Astrocyte of the spinal cord (primary cell): ENCODE measurements around the gene NCOA7.
"Not testable (repeated sequence)": the region's sequence is repeated elsewhere in the genome, so short reads cannot be mapped to it uniquely, and the experiment has no call there.

Experiments
- DNase-seq: peaks from one replicate; pipeline ENCODE4 v3.0.0; 2011; ENCODE audit warnings: low read depth, low spot score
- H3K4me3 ChIP-seq: 2 replicates; pipeline ENCODE4 v1.5.1; 2011; ENCODE audit warnings: low read depth, mild to moderate bottlenecking, low read length, moderate library complexity
- in situ Hi-C: cut with HindIII; loops from 2 replicates; pipeline ENCODE4 v1.10.0; 2017; ENCODE audit warnings: low sequenced_read_pairs
- TF ChIP-seq, protein P1 (sequence below): IDR thresholded peaks from 2 replicates; pipeline ENCODE4 v1.5.1; 2012; ENCODE audit warnings: low read depth, mild to moderate bottlenecking, low read length, inconsistent platforms

Gene NCOA7

DNA sequence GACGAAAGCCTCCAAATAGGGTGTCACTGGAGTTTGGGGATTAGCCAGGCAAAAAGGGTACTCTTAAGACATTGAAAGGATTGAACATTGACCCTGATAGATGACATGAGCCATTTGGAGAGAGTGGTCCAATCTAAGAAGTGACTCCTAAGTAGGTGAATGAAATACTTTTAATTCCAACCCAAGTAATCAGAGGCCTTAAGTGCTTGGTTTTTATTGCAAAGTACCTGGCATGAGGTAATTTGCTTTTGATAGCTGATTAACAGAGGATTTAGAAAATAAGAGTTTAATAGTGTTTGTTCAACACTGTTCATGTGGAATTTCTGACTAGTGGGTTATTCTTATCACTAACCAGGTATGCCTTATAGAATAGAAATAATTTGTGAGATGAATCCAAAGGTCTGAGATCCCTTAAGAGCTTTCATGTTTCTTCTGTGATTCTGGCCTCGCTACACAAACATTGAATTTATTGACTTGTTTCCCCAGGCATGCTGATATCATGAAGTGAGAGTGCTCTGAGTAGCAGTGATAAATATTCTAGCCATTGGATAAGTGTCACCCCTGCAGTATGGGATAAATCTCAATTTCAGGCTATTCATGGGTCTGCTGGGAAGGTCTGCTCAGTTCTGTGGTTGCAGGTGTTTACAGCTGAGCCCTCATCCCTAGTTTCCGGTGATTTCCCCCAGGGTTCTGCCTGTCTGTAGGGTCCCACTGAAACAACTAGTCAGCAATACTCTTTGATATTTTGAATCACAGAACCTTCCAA is 6.5 kb downstream of the NCOA7 start:
- in situ Hi-C loops: no loop called here
- DNase-seq: no peak
- TF ChIP-seq, protein P1, sequence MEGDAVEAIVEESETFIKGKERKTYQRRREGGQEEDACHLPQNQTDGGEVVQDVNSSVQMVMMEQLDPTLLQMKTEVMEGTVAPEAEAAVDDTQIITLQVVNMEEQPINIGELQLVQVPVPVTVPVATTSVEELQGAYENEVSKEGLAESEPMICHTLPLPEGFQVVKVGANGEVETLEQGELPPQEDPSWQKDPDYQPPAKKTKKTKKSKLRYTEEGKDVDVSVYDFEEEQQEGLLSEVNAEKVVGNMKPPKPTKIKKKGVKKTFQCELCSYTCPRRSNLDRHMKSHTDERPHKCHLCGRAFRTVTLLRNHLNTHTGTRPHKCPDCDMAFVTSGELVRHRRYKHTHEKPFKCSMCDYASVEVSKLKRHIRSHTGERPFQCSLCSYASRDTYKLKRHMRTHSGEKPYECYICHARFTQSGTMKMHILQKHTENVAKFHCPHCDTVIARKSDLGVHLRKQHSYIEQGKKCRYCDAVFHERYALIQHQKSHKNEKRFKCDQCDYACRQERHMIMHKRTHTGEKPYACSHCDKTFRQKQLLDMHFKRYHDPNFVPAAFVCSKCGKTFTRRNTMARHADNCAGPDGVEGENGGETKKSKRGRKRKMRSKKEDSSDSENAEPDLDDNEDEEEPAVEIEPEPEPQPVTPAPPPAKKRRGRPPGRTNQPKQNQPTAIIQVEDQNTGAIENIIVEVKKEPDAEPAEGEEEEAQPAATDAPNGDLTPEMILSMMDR: no peak

DNA sequence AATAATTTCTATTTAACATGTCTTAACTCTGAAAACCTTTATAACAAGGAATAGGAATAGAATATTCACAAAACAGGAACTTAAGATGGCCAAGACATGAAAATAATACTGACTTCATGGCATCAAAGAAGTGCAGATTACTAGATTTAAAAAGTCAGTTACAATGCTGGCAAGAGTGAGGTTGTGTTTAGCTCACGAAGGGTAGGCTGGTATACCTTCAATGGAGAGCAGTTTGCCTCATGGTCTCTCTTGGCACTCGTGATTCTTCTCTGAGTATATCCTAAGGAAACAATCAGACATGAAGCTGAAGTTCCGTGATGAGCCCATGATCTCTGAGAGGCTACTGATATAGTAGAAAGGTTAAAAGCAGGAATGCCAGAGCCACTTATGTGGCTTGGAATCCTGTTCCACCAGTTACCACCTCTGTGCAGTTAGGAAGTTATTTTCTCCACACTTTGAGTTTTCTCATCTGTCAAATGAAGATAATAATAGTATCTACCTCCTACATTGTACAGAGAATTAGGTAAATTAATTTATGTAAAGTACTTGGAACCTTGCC is 7.2 kb downstream of the NCOA7 start:
- in situ Hi-C loops: no loop called here
- no peak for DNase-seq
- H3K4me3 ChIP-seq: no peak overlapping the region
- TF ChIP-seq, protein P1: no peak

More for the DNA sequence above, 6.5 kb downstream of the NCOA7 start:
- H3K4me3 ChIP-seq: no peak overlapping the region

DNA sequence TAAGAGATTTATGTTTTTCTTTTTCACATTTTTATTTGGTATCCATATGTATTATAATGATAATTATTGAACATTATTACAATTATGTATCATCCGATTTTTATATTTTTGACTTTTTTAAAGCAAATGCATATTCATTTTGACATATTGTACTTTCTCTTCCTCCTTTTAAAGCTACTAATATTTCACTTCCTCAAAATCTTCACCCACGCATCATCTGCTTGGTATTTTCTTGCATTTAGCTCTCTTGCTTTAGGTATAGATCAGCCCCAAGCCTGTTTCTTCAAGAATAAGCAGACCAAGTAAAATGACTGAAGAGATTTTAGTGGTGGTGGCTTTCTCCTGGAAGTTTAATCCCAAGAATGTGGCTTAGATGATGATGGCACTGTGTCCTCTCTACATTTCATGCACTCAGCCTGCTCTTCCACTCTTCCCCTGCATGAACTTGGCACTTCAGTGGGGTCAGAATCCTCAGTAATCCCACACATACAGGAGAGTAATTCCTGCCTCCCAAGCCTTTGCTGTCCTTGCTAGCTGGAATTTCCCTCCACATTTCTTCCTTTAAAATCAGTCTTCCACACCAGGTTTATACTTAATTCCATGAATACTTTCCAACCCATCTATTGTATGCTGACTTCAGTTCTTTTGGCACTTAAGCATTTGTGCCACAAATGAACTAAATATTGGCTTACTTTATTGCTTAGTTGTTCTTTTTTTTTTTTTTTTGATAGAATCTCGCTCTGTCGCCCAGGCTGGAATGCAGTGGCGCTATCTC is 8.2 kb downstream of the NCOA7 start:
- in situ Hi-C loops: no loop called here
- DNase-seq: no peak
- TF ChIP-seq, protein P1: no peak
- H3K4me3 ChIP-seq: no peak overlapping the region

DNA sequence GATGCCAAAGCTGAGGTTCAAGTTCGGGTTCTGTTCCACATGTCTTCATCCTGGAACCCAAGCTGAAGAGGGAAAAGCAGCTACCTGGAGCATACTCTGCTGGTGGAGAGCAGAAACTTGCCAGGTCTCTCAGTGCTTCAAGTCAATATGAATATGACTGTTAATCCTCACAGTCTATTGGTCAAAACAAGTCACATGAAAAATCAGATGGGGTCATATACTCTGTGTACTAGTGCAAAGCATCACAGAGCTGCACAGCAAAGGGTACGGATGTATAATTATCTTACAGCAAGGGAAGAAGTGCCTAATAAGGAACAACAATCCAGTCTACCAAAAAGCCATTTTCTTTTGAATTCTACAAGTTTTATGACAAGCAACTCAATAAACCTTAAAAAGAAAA is 11.6 kb downstream of the NCOA7 start:
- in situ Hi-C loops: no loop called here
- H3K4me3 ChIP-seq: no peak overlapping the region
- TF ChIP-seq, protein P1: no peak
- DNase-seq: no peak

DNA sequence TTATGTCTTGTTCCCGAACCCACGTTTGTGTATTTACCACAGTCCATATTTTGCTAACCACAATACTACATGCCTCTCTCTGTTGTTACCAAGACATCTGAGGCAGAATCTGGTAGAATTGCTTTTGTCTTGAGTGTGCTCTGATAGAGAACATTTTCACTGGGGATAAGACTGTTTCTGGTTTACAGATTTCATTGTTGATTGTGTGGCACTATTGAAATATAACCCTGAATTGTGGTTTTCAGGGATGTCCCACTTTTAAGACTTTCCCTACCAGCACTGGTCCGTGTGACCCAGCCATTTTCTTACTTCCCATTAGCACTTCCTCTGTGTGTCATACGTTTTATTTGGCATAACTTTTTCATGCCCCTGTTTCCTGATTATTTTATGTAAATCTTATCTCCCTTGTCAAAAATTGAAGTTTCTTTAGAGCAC is 12.2 kb downstream of the NCOA7 start:
- peak; percentile 67 for DNase-seq
- H3K4me3 ChIP-seq: no peak overlapping the region
- TF ChIP-seq, protein P1: no peak

DNA sequence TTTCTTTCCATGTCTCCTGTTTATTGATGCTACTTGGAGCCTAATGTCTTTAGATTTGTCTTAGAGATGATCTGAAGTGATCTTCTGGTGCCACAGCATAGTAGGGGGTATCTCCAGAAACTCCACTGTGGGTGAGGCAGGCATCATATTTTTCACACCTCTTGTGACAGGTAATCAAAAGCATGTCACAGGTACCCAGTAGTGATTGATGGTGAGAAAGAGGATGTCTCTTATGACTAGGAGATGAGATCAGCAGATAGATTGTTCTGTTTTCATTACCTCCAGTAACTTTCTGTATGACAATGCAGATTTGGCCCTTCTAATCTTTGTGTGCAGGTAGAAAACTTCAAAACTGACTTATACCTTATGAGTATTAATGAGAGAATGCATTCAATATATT is 13.5 kb downstream of the NCOA7 start:
- DNase-seq: no peak
- in situ Hi-C loops: no loop called here
- TF ChIP-seq, protein P1: no peak
- H3K4me3 ChIP-seq: no peak overlapping the region

More for the DNA sequence above, 12.2 kb downstream of the NCOA7 start:
- in situ Hi-C loops: no loop called here

DNA sequence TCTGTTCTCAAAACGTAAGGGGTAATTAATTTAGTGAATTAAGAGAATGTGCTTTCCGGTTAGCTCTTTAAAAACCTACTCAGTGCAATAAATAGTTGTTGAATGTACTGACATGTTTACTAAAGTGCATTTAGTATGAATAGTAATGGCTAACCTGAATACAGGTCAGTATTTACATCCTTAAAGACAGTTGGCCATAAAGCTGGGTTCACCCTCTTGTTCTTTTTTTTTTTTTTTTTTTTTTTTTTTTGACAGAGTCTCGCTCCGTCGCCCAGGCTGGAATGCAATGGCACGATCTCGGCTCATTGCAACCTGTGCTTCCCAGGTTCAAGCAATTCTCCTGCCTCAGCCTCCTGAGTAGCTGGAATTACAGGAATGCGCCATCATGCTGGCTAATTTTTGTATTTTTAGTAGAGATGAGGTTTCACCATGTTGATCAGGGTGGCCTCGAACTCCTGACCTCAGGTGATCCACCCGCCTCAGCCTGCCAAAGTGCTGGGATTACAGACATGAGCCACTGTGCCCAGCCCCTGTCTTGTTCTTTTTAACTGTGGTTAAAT is 14.2 kb downstream of the NCOA7 start:
- in situ Hi-C loops: not testable (repeated sequence)

More for the DNA sequence above, 14.2 kb downstream of the NCOA7 start:
- not testable (repeated sequence) for H3K4me3 ChIP-seq, DNase-seq
